ENCODE results near the gene ZNF543.

Gene ZNF543

DNA sequence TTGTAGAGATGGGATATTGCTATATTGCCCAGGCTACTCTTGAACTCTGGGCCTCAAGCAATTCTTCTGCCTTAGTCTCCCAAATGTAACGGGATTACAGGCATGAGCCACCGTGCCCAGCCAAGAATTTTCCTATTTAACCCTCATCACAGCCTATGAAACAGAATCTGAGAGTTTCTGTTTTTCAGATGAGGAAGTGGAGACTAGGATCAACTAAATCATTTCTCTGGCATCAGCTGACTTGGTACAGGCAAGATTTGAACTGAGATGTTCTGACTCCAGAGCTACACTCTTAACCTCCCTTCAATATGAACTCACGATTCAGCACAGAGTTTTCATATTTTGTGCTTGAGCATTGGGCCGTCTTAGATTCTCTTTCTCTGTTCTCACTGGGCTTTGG, 31.9 kb upstream of the ZNF543 start:
- Histone ChIP-seq H3K4me3 (ENCODE audit: low read depth, low read length) (no peak overlapping the region), H3K36me3 (ENCODE audit: control insufficient read depth, insufficient read depth, low read length) (no peaks in the 10 kb centered on the region), H3K4me1 (no peaks in the 10 kb centered on the region), H2AFZ (no peak overlapping the region), H3K4me2 (ENCODE audit: low read length) (no peak overlapping the region), H3K9ac (no peak overlapping the region), H3K9me3 (ENCODE audit: control insufficient read depth, low read length) (no peaks in the 10 kb centered on the region), H3K27me3 (ENCODE audit: control insufficient read depth, insufficient read depth, low read length) (no peaks in the 10 kb centered on the region), H3K79me2 (peaks cover 73% of the 10 kb centered on the region), H3K27ac (no peak overlapping the region)
- TF ChIP-seq, protein P1, sequence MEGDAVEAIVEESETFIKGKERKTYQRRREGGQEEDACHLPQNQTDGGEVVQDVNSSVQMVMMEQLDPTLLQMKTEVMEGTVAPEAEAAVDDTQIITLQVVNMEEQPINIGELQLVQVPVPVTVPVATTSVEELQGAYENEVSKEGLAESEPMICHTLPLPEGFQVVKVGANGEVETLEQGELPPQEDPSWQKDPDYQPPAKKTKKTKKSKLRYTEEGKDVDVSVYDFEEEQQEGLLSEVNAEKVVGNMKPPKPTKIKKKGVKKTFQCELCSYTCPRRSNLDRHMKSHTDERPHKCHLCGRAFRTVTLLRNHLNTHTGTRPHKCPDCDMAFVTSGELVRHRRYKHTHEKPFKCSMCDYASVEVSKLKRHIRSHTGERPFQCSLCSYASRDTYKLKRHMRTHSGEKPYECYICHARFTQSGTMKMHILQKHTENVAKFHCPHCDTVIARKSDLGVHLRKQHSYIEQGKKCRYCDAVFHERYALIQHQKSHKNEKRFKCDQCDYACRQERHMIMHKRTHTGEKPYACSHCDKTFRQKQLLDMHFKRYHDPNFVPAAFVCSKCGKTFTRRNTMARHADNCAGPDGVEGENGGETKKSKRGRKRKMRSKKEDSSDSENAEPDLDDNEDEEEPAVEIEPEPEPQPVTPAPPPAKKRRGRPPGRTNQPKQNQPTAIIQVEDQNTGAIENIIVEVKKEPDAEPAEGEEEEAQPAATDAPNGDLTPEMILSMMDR (IDR thresholded peaks at IDR 0.05): no peak

DNA sequence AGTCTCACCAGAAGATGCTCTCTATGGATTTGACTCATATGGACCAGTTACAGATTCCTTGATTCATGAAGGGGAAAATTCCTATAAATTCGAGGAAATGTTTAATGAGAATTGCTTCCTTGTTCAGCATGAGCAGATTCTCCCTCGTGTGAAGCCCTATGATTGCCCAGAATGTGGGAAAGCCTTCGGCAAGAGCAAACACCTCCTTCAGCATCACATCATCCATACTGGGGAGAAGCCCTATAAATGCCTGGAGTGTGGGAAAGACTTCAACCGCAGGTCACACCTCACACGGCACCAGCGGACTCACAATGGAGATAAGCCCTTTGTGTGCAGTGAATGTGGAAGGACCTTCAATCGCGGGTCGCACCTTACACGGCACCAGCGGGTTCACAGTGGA, 29.3 kb upstream of the ZNF543 start:
- Histone ChIP-seq H2AFZ (no peak overlapping the region), H3K27ac (no peak overlapping the region), H3K27me3 (ENCODE audit: control insufficient read depth, insufficient read depth, low read length) (no peaks in the 10 kb centered on the region), H3K9ac (no peak overlapping the region), H3K9me3 (ENCODE audit: control insufficient read depth, low read length) (no peaks in the 10 kb centered on the region), H3K4me2 (ENCODE audit: low read length) (no peak overlapping the region), H3K4me3 (ENCODE audit: low read depth, low read length) (no peak overlapping the region), H3K4me1 (no peaks in the 10 kb centered on the region), H3K79me2 (peaks cover 59% of the 10 kb centered on the region), H3K36me3 (ENCODE audit: control insufficient read depth, insufficient read depth, low read length) (no peaks in the 10 kb centered on the region)
- TF ChIP-seq, protein P1 (IDR thresholded peaks at IDR 0.05): no peak

GRCh38 chr19:57292547-57292946, 27.7 kb upstream of the ZNF543 start:
- Histone ChIP-seq H3K27ac (no peak overlapping the region), H3K27me3 (ENCODE audit: control insufficient read depth, insufficient read depth, low read length) (no peaks in the 10 kb centered on the region), H3K36me3 (ENCODE audit: control insufficient read depth, insufficient read depth, low read length) (no peaks in the 10 kb centered on the region), H3K9ac (no peak overlapping the region), H3K9me3 (ENCODE audit: control insufficient read depth, low read length) (no peaks in the 10 kb centered on the region), H3K4me2 (ENCODE audit: low read length) (no peak overlapping the region), H2AFZ (no peak overlapping the region), H3K4me3 (ENCODE audit: low read depth, low read length) (no peak overlapping the region), H3K79me2 (peaks cover 46% of the 10 kb centered on the region), H3K4me1 (no peaks in the 10 kb centered on the region)
- TF ChIP-seq, protein P1 (IDR thresholded peaks at IDR 0.05): no peak

DNA sequence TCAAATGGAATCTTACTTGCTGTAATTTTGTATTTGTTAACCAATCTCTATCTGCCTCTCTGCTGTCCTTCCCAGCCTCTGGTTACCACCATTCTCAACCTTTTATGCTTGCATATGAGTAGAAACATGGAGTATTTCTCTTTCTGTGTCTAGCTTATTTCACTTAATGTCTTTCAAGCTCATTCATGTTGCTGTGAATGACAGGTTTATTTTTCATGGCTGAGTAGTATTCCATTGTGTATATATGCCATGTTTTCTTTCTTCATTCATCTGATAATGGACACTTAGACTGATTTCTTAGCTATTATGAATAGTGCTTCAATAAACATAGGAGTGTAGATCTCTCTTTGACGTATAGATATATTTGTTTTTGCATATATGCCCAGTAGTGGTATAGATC, 26.6 kb upstream of the ZNF543 start:
- Histone ChIP-seq H3K4me3 (ENCODE audit: low read depth, low read length) (no peak overlapping the region), H3K9ac (no peak overlapping the region), H3K4me2 (ENCODE audit: low read length) (no peak overlapping the region), H3K79me2 (peaks cover 37% of the 10 kb centered on the region), H3K27ac (no peak overlapping the region), H3K4me1 (no peaks in the 10 kb centered on the region), H3K36me3 (ENCODE audit: control insufficient read depth, insufficient read depth, low read length) (no peaks in the 10 kb centered on the region), H3K9me3 (ENCODE audit: control insufficient read depth, low read length) (no peaks in the 10 kb centered on the region), H2AFZ (no peak overlapping the region), H3K27me3 (ENCODE audit: control insufficient read depth, insufficient read depth, low read length) (no peaks in the 10 kb centered on the region)
- TF ChIP-seq, protein P1 (IDR thresholded peaks at IDR 0.05): no peak

DNA sequence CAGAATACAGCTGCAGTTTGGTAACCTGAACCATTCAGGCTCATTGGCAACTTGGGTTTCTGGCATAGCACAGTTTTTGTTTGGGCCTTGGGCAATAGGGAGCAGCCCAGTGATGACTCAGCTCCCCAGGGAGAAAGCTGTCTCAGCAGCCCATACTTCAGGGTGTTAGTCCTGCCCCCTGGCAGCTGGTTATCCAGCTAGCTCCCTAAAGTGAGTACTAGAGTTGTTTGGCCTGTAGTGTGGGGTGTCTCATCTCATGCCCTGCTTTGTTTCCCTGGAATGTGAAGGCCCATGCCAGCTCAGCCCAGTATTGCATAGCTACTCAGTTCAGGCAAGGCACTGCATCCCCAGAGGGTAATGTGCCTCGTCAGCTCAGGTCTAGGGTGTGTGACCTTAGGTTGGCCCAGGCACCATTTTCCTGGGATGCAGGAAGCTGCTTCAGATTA, 18.2 kb upstream of the ZNF543 start:
- H2AFZ ChIP-seq: no peak overlapping the region
- no peaks in the 10 kb centered on the region for H3K27me3 ChIP-seq (ENCODE audit: control insufficient read depth, insufficient read depth, low read length)
- no peak overlapping the region for H3K9ac ChIP-seq
- TF ChIP-seq, protein P1 (IDR thresholded peaks at IDR 0.05): no peak
- H3K4me3 ChIP-seq (ENCODE audit: low read depth, low read length): no peak overlapping the region
- peak overlapping the region; percentile 73 for H3K27ac ChIP-seq
- H3K4me1 ChIP-seq: peaks cover 13% of the 10 kb centered on the region
- peak overlapping the region; percentile 14 for H3K4me2 ChIP-seq (ENCODE audit: low read length)
- no peaks in the 10 kb centered on the region for H3K9me3 ChIP-seq (ENCODE audit: control insufficient read depth, low read length)
- H3K79me2 ChIP-seq: peaks cover 21% of the 10 kb centered on the region
- no peaks in the 10 kb centered on the region for H3K36me3 ChIP-seq (ENCODE audit: control insufficient read depth, insufficient read depth, low read length)

Data from parathyroid adenoma (tissue), 2 donors.